HL-60/S4 treated with retinoic acid at 250 ng/mL for 4 days and 3 days (cell line): ENCODE measurements around the gene TM2D1.

Experiments
- in situ Hi-C: fragments of 300-500 bp; cut with MboI; formaldehyde crosslinking; loops from 2 replicates; pipeline ENCODE4 v1.7.0; 2022; ENCODE audit warnings: low sequenced_read_pairs

TM2D1 gene

GRCh38 chr1:61645476-61645875 is 79.5 kb downstream of the TM2D1 start:
- in situ Hi-C loops = no loop called here

DNA sequence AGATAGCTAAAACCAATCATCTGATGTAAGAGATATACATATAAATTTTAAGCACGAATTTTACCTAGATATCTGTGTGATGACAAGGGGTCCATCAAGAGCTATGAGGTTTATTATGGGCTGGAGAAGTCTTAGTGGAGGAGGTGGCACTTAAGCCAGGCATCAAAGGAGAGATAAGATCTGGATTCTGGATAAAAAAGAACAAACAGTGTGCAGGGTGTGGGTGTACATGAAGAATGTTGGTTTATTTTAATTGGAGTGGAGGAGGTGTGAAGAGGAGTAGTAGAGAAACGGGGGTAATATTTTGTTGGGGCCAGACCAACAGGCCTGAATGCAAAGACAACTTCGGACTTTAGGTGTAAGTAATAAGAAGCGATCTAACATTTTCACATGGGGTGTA is 80.6 kb downstream of the TM2D1 start:
- in situ Hi-C loops = no loop called here

DNA sequence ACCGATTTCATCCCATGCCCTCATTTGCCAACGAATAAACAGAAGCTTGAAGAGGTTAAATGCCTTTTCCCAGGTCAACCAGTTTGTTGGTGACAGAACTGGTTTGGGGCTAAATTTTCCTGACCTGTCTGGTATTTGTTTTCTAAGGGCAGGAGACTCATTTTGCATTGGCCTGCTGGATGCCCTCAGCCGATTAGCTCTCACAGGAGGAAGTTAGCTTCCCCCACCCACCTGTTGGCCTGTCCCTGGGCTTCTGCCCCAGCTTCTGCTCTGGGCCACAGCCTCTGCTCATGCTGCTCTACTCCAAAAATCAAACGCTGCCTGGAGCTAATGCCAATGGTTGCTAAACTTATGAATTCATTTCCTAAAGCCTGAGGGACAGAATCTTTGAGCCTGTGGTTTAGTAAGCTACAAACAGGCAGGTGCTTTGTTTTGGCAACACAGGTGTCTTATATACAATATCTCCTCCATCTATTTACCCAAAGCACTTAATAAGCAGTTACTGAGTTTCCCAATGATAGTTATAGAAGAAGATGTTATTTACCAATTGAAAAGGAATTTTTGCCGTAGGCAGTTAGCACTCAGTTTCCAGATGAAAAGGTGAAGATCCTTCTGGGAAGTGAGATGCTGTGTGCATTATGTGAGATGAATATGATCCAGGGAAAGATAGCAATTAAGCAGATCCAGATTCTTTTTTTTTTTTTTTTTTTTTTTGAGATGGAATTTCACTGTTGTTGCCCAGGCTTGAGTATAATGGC is 82.3 kb downstream of the TM2D1 start:
- in situ Hi-C loops = no loop called here

DNA sequence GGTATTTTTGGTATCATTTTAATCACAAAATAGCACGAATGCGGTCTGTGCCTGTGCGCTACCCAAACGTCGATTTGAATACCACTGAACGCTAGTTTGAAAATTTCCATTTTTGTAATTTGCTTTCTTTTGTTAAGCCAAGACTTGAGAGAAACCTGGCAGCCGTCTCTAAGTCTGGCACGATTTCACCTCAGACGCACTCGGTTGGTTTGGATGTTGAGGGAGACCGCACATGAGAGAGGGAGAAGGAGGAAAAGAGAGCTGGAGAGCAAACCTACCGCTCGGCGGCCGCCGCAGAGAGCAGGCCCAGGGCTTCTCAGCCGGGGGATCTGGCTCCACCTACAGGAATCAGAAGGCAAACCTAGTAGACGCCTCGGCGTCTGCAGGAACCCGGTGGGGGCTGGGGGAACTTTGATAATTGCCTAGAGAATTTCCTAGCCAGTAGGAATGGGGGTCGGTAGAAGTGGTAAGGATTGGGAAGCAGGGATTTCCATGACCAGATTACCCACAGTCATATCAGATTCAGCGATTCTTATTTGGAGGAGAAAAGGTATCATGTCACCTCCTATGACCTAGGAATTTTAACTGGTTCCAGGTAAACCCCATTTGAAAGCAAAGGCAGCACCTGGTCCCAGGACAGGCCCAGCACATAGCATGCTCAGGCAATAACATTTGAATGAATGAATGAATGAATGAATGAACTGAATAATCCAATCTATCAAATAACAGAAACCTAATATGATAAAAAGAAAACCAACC is 83.2 kb downstream of the TM2D1 start:
- in situ Hi-C loops = no loop called here

DNA sequence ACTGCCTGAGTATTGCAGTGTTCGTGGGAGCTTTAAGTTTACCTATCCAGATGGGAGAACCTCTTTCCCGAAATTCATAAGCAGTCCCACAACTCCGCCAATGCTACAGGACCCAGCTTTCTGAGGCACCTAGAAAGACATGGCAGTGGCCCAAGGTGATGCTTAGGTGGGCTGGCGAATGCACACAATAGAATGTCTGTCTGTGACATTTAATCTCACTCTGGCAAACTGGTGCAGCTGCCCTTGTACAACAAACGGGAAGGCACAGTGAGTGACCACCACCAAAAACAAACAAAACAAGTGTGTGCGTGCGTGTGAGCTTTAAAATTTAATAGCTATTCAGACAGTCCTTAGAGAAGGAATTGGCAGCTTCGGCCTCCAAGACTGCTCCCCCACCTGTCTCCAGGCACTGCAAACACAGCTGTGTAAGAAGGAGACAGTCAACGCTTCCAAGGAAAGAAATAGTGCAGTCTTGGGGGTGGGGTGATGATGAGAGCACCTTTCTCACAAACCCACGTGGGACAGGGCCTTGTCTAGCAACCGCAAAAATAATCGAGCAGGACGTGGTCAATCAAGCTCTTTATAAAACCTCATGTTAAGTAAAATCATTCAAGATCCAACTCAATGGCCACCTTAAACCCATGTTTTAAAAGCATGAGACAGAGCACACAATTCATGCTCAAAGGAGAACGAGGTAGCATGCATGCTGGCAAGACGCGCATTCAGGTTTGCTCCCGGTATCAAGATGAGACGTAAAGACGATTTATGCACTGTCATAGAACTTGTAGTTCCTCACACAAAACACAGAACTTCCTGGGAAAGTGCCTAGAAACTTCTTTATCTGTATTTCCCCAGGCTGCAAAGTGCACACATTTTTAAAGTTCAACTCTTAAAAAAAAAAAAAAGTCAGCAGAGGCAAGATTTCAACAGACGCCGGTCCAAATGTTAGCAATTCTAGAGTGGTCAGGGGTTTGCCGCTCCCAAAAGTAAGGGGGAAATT is 84.1 kb downstream of the TM2D1 start:
- in situ Hi-C loops = no loop called here

- in situ Hi-C loops = no loop called here
Measured at GRCh38 chr1:61639608-61640336, 85.2 kb downstream of the TM2D1 start.

- in situ Hi-C loops = no loop called here
Measured at GRCh38 chr1:61638911-61639605, 85.9 kb downstream of the TM2D1 start.

- in situ Hi-C loops = no loop called here
Measured at GRCh38 chr1:61638296-61638695, 86.6 kb downstream of the TM2D1 start.

GRCh38 chr1:61637470-61637869 is 87.5 kb downstream of the TM2D1 start:
- in situ Hi-C loops = no loop called here

- in situ Hi-C loops = no loop called here
Measured at GRCh38 chr1:61636814-61637213, 88.1 kb downstream of the TM2D1 start.

- in situ Hi-C loops = no loop called here
Measured at GRCh38 chr1:61636376-61636775, 88.6 kb downstream of the TM2D1 start.

- in situ Hi-C loops = no loop called here
Measured at GRCh38 chr1:61635557-61635956, 89.4 kb downstream of the TM2D1 start.

- in situ Hi-C loops = no loop called here
Measured at GRCh38 chr1:61631436-61631835, 93.5 kb downstream of the TM2D1 start.
